Measurements from ENCODE around the gene MMP10. TPM values are rescaled to one million over a fixed set of nuclear protein-coding genes. Genes with fewer than 3 reads are reported as not detected.

MMP10 gene
- total and polyA plus RNA-seq, 2 donors (not counting 1 experiment from before 2014, with no cell fraction given): not detected

GRCh38 chr11:102810950-102811660 is 30.7 kb upstream of the MMP10 start:
- peaks cover 18% of the 10 kb centered on the region for H3K27me3 Mint-ChIP-seq
- CTCF ChIA-PET: no interaction called here

DNA sequence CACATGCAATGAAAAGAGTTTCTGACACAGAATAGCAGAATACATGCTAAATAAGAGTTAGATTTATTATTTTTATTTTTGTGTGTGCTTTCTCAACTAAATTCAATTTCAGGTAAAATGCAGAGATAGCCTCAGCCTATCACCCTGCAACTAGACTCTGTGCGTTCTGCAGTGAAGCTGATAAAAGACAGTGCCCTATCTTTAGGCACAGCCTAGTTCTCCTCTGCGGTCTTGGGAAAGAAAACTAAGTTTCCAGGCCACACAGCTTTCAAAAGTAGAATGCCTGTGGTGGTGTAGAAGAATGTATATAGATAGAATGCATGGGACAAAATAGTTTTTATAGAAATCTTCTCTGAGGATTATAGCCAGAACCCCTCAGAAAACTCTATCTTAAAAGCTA is 29.5 kb upstream of the MMP10 start:
- Histone ChIP-seq H3K9ac (ENCODE audit: low read length) (no peak overlapping the region), H3K27me3 (replicated peaks in 1 of 4; ENCODE audit: control extremely low read depth in 1 of 4, control insufficient read depth in 3 of 4, insufficient read depth in 4 of 4, low read length in 3 of 4) (no peaks in the 10 kb centered on the region), H3K4me1 (ENCODE audit: control insufficient read depth in 2 of 2, insufficient read depth in 2 of 2, low read length in 2 of 2) (no peaks in the 10 kb centered on the region), H3K4me2 (replicated peaks; ENCODE audit: low read depth, low read length, poor library complexity, severe bottlenecking) (no peak overlapping the region), H4K20me1 (ENCODE audit: control insufficient read depth, insufficient read depth, low read length, poor library complexity, severe bottlenecking) (no peaks in the 10 kb centered on the region), H3K27ac (ENCODE audit: low read length in 2 of 2) (no peak overlapping the region), H3K4me3 (ENCODE audit: control extremely low read depth in 1 of 5, extremely low read depth in 1 of 5, insufficient read depth in 1 of 5, low read depth in 2 of 5, low read length in 4 of 5) (no peak overlapping the region), H3K79me2 (ENCODE audit: control insufficient read depth, insufficient read depth, low read length) (no peaks in the 10 kb centered on the region), H2AFZ (ENCODE audit: insufficient read depth, low read depth, low read length, poor library complexity, severe bottlenecking) (no peak overlapping the region), H3K36me3 (replicated peaks in 1 of 2; ENCODE audit: control extremely low read depth in 1 of 2, control insufficient read depth in 1 of 2, extremely low read depth in 1 of 2, insufficient read depth in 2 of 2, low read length in 1 of 2) (no peaks in the 10 kb centered on the region), H3K9me3 (ENCODE audit: control extremely low read depth in 1 of 3, control insufficient read depth in 2 of 3, insufficient read depth in 1 of 3, low read length in 2 of 3) (peaks cover 0 to 5% (median 0%) of the 10 kb centered on the region in 3 donors)
- Mint-ChIP-seq H3K27ac (no peak overlapping the region), H3K9me3 (ENCODE audit: insufficient read depth) (peaks cover 2% of the 10 kb centered on the region), H3K4me3 (no peak overlapping the region), H3K4me1 (no peaks in the 10 kb centered on the region), H3K27me3 (peaks cover 18% of the 10 kb centered on the region)
- ChIA-PET POLR2A (no interaction called here), CTCF (no interaction called here)
- WGBS (ENCODE audit: insufficient coverage): no CpG with 5 or more reads among the region's 2 CpGs
- DNase-seq (no peak), ATAC-seq (ENCODE audit: low read depth) (no peak)
- intact Hi-C loops (cut with micrococcal nuclease): no loop called here
- TF ChIP-seq, protein P1, sequence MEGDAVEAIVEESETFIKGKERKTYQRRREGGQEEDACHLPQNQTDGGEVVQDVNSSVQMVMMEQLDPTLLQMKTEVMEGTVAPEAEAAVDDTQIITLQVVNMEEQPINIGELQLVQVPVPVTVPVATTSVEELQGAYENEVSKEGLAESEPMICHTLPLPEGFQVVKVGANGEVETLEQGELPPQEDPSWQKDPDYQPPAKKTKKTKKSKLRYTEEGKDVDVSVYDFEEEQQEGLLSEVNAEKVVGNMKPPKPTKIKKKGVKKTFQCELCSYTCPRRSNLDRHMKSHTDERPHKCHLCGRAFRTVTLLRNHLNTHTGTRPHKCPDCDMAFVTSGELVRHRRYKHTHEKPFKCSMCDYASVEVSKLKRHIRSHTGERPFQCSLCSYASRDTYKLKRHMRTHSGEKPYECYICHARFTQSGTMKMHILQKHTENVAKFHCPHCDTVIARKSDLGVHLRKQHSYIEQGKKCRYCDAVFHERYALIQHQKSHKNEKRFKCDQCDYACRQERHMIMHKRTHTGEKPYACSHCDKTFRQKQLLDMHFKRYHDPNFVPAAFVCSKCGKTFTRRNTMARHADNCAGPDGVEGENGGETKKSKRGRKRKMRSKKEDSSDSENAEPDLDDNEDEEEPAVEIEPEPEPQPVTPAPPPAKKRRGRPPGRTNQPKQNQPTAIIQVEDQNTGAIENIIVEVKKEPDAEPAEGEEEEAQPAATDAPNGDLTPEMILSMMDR (IDR thresholded peaks at IDR 0.05): no peak
- TF ChIP-seq EZH2 (IDR thresholded peaks at IDR 0.05; ENCODE audit: borderline replicate concordance, insufficient read depth, low read depth, low read length, poor library complexity, severe bottlenecking): no peak

More at GRCh38 chr11:102810950-102811660, 30.7 kb upstream of the MMP10 start:
- DNase-seq: no peak
- H3K4me2 ChIP-seq (replicated peaks; ENCODE audit: low read depth, low read length, poor library complexity, severe bottlenecking): no peak overlapping the region
- H4K20me1 ChIP-seq (ENCODE audit: control insufficient read depth, insufficient read depth, low read length, poor library complexity, severe bottlenecking): no peaks in the 10 kb centered on the region
- H3K9ac ChIP-seq (ENCODE audit: low read length): no peak overlapping the region
- Mint-ChIP-seq H3K9me3 (ENCODE audit: insufficient read depth) (peaks cover 2% of the 10 kb centered on the region), H3K27ac (no peak overlapping the region), H3K4me1 (no peaks in the 10 kb centered on the region), H3K4me3 (no peak overlapping the region)
- peaks cover 0 to 5% (median 0%) of the 10 kb centered on the region in 3 donors for H3K9me3 ChIP-seq (ENCODE audit: control extremely low read depth in 1 of 3, control insufficient read depth in 2 of 3, insufficient read depth in 1 of 3, low read length in 2 of 3)
- H3K27me3 ChIP-seq (replicated peaks in 1 of 4; ENCODE audit: control extremely low read depth in 1 of 4, control insufficient read depth in 3 of 4, insufficient read depth in 4 of 4, low read length in 3 of 4): no peaks in the 10 kb centered on the region
- no peak overlapping the region for H3K27ac ChIP-seq (ENCODE audit: low read length in 2 of 2)
- no peaks in the 10 kb centered on the region for H3K36me3 ChIP-seq (replicated peaks in 1 of 2; ENCODE audit: control extremely low read depth in 1 of 2, control insufficient read depth in 1 of 2, extremely low read depth in 1 of 2, insufficient read depth in 2 of 2, low read length in 1 of 2)
- intact Hi-C loops (cut with micrococcal nuclease): no loop called here
- POLR2A ChIA-PET: no interaction called here
- H3K4me1 ChIP-seq (ENCODE audit: control insufficient read depth in 2 of 2, insufficient read depth in 2 of 2, low read length in 2 of 2): no peaks in the 10 kb centered on the region
- H3K4me3 ChIP-seq (ENCODE audit: control extremely low read depth in 1 of 5, extremely low read depth in 1 of 5, insufficient read depth in 1 of 5, low read depth in 2 of 5, low read length in 4 of 5): no peak overlapping the region
- no peaks in the 10 kb centered on the region for H3K79me2 ChIP-seq (ENCODE audit: control insufficient read depth, insufficient read depth, low read length)
- no peak for TF ChIP-seq EZH2 (IDR thresholded peaks at IDR 0.05; ENCODE audit: borderline replicate concordance, insufficient read depth, low read depth, low read length, poor library complexity, severe bottlenecking)
- TF ChIP-seq, protein P1 (IDR thresholded peaks at IDR 0.05): no peak
- 10% methylated on average over 2 of the region's 3 CpGs for WGBS (ENCODE audit: insufficient coverage)
- H2AFZ ChIP-seq (ENCODE audit: insufficient read depth, low read depth, low read length, poor library complexity, severe bottlenecking): no peak overlapping the region
- no peak for ATAC-seq (ENCODE audit: low read depth)

All from B cell (primary cell).